GM18498 (cell line): ENCODE results near the gene TEN1.
"Not testable (repeated sequence)": the region's sequence is repeated elsewhere in the genome, so short reads cannot be mapped to it uniquely, and the experiment has no call there.

ENCODE experiments used
- ATAC-seq: cut with Tn5 transposase; IDR thresholded peaks from one replicate; pipeline ENCODE4 v1.9.1; 2021; ENCODE audit warnings: mild to moderate bottlenecking, moderate library complexity; ENCODE audit not compliant: unreplicated experiment

The TEN1 gene

GRCh38 chr17:75978938-75979704, at the start of gene TEN1, which contains the start of gene ACOX1:
Gene TEN1 (plus strand): TSS chr17:75979240. CDS start chr17:75986193, 6,953 bp downstream.
Gene ACOX1 (minus strand): TSS chr17:75979166. CDS start chr17:75979073, 93 bp downstream.
- ATAC-seq, result peak; percentile 91

DNA sequence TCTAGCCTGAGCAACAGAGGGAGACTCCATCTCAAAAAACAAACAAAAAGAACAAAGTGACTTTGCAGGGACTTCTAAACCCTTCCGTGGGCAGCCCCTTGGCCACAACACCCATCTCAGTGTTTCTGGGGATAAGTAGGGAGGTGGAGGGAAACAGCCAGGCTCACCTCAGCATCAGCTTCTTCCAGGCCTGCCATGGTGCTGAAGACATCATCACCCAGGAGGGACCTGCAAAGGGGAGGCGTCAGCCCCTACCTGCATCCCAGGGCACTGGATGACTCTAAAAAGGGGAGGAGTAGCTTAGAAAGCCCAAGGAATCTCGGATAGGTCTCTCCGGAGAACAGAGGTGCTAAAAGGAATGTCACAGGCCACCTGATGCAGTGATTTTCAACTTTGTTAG, 48.0 kb upstream of the TEN1 start:
- no peak for ATAC-seq

DNA sequence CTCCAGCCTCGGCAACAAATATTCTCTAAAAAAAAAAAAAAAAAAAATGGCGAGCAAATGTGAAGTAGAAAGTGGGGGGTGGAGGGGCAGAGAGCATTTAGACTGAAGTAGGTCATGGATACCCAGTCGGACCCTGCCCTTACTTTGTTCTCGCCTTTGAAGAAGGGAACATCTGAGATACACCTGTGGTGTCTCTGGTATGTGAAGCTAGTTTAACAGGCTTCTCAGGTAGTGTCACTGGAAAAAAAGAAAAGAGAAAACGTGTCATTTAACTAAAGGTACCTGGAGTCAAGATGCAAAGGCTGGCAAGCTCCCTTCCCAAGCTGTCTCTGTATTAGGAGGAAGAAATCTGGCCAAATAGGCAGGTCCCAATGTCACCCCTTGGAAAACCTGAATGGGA, 46.2 kb upstream of the TEN1 start:
- ATAC-seq, result no peak

GRCh38 chr17:75933808-75934207, 45.2 kb upstream of the TEN1 start:
- ATAC-seq, result no peak

DNA sequence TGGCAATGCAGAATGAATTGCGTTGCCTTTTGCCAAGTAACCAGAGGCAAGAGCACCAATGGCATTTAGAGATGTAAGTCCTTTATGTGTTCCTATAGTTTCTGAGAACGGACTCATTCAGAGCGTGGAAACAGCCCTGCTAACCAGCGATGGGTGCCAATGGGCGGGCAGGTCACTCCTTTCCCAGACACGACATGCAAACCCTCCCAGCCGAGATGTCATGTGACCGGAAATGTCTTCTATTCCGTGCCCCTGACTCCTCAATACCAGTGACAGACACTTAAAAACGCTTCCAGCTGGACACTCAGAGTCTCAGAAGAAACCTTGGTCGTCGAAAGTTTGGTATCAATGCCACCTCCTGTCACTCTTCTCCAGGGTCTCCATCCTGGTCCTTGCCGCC, 41.4 kb upstream of the TEN1 start:
- ATAC-seq, result no peak

GRCh38 chr17:75940727-75941441, 38.2 kb upstream of the TEN1 start, which contains the start of gene FBF1:
Gene FBF1 (minus strand): TSS chr17:75941042. CDS start chr17:75938149, 2,893 bp downstream.
- ATAC-seq, result peak; percentile 96

DNA sequence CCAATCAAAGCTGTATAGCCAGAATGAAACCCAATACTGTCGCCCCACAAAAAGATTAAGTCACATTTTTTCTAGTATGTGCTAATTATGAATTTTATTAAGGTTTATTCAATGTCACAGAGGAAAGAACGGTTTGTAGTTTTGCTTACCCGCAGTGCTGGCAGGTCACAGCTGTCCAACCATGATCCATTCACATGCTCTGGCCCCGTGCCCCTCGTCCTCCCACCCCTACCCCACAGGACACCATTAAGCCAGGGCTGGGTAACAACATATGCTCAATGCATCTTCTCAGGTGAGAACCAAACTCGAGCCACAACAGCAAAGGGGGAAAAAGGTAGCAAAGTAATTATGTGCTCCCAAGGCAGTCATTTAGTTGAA, 37.6 kb upstream of the TEN1 start:
- ATAC-seq, result no peak

- no peak for ATAC-seq
Observed at GRCh38 chr17:75942473-75942872, 36.6 kb upstream of the TEN1 start.

DNA sequence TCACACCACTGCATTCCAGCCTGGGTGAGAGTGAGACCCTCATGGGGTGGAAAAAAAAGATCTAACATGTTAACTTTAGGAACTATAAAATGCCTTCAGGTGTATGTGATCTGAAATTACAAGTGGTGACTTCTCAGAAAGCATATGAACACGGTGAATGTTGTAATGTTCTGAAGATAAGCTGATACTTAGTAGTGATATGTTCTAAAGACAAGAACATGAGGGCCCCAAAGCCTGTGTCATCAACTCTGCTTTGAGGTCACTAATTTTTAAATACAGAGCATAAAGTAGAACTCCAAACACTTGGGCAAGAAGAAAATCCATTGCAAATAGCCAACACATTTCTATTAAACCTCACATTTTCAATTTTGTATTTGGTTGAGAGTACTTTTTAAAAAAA, 35.5 kb upstream of the TEN1 start:
- no peak for ATAC-seq

DNA sequence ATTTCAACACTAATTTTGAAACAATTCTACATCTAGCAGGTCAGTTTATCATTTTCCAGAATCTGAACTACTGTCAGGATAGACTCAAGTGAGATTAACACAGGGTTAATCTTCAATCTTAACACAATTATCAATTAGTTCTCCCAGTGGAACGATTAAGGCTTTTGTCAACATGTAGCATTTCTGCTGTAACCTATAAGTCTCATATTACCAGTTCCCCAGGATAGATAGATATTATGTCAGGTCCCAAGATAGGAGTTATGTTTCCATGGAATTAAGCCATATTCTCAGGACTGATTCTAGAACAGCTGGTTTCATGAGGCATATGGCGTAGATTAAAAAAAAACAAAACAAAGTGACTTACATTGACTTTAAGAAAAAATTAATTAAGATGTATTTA, 33.8 kb upstream of the TEN1 start:
- ATAC-seq, result no peak

DNA sequence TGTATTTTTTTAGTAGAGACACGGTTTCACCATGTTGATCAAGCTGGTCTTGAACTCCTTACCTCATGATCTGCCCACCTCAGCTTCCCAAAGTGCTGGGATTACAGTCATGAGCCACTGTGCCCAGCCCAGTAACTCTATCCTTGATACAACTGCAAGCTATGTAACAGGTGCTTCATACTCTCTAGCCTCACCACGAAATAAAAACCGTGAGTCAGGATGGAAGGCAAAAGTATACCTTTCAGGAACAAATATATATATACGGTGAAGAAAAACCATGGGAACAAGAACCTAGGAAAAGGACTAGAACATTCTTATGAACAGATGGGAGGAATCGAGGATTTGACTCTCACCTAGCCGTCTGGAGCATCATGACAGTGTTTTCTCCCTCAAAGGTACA, 28.6 kb upstream of the TEN1 start:
- ATAC-seq, result no peak

DNA sequence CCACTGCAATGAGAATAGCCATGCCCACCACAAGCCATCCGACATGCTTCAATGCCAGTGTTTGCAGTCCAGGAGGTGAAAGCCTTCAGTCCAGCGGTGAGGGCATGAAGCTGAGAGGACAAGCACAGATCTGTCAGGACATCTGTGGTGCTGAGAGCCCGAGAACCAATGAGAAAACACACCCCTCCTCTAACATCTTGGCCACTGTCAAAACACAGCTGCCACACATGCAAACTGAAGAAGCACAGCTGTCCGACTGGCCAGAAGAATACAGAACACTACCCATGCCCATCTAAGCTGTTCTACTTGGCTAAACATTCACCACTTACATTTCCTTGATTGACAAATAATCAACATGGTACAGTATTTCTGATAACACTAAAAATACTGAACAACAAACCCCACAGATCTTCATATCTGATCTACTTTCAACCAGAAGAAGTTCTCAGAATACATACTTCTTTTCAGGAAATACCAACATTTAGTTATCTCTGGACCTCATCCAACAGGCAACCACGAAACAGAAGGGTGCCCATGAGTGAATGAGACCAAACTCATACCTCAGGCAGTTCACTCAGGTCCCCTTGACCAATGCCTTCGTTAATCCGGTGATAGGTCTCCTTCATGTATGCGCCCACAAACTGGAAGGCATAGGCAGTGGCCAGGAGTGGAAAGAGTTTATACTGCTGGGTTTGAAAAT, 28.0 kb upstream of the TEN1 start:
- ATAC-seq, result no peak

DNA sequence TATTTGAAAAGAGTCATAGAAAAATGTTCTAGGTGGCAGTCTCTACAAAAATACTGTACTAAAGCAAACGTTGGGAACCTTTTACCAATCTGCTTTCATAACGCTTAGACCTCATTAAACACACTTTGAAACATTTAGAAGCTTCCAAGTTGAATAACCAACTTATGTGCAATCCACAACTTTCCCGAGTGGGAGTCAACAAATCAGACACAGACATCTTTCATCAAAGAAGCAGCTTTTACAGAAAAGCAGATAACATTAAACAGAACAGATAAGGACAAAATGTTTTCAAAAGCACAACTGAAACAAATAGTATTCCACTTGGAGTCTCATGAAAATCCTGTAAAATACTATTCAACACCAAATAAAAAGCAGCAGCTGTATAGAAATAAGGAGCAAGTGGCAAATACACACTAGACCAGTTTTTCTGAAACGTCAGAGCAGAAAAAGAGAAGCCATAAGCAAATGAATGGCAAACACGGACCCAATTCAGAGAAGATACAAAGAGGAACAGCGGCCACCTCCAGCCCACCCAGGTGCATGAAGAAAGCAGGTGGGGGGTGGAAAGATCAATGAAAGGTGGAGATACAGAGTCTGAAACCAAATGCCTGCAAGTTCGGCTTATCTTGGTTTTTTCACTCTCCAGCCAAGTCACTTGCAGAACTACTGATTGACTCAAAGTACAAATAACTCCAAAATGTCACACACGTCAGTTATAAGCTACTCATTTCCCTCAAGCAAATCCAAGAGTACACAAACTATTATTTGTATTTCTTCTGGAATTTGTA, 19.8 kb upstream of the TEN1 start:
- ATAC-seq, result no peak

DNA sequence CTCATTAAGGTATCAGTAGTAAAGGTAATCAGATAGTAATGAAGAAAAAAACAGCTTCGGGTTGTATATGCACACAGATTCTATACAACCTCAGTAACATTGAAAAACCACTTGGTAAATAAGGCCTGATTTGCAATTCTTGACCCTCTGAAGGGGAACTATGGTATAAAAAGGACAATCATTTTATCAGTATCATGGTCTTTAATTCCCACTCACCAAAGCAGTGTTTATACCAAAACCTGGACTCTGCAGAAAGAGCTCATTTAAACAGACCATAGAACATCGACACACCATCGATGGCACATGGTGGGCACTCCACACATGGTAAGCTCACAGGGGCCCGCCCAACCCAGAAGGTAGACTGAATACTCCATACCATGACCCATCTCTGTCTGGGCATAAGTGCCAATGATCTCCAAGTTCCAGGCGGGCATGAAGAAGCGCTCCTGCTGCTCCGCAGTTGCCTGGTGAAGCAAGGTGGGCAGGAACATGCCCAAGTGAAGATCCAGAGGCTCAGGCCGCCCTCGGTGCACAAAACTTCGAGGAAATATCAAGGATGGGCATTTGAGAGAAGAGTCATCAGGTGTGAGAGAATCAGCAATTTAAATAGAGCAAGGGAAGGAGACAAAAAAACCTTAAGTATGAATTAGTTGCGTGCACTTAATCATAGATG, 19.1 kb upstream of the TEN1 start:
- ATAC-seq, result no peak

DNA sequence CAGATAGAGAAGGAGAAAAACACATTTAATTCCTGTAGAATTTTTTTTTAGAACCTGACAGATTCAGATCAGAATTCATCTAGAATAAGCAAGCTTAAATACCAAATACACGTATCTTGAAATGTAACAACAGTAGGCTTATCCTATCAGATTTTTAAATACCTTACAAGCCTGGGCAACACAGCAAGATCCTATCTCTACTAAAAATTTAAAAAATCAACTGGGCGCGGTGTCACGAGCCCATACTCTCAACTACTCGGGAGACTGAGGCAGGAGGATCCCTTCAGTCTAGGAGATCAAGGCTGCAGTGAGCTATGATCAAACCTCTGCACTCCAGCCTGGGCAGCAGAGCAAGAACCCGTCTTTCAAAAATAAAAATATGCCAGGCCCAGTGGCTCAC, 13.6 kb upstream of the TEN1 start:
- ATAC-seq, result no peak

- not testable (repeated sequence) for ATAC-seq
Observed at GRCh38 chr17:75969044-75969443, 10.0 kb upstream of the TEN1 start.

- ATAC-seq, result no peak
Observed at GRCh38 chr17:75970011-75970523, 9.0 kb upstream of the TEN1 start.

GRCh38 chr17:75970626-75971025, 8.4 kb upstream of the TEN1 start:
- no peak for ATAC-seq

DNA sequence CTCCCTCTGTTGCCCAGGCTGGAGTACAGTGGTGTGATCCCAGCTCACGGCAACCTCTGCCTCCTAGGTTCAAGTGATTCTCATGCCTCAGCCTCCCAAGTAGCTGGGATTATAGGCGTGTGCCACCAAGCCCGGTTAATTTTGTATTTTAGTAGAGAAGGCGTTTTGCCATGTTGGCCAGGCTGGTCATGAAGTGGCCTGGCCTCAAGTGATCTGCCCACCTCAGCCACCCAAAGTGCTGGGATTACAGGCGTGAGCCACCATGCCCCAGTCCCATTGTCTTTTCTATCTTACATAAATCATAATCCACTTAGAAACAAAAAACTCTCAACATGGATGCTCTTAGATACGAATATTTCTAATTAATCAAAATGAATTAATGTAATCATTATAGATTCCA, 3.9 kb upstream of the TEN1 start:
- not testable (repeated sequence) for ATAC-seq

GRCh38 chr17:75975757-75976174, 3.3 kb upstream of the TEN1 start:
- no peak for ATAC-seq
